Uterus (tissue), 4 donors: ENCODE results near the gene VWA8. TPM values are rescaled to one million over a fixed set of nuclear protein-coding genes. Genes with fewer than 3 reads are reported as not detected.
"Not testable (repeated sequence)": the region's sequence is repeated elsewhere in the genome, so short reads cannot be mapped to it uniquely, and the experiment has no call there.

Experiments used
- DNase-seq, 2 donors: peaks; one replicate each; pipeline ENCODE4 v3.0.0-alpha.2; 2019 to 2020
- H3K27ac ChIP-seq, 2 donors: fragments of 200-600 bp; sonication (generic); 1 replicate in 1 of 2; 2 replicates in 1 of 2; pipeline ENCODE4 v1.5.1; 2016 to 2018
- H3K27me3 ChIP-seq, 2 donors: fragments of 200-600 bp; sonication (generic); one replicate each; pipeline ENCODE4 v1.5.1; 2018 to 2019; ENCODE audit warnings: control low read depth in 1 of 2
- H3K36me3 ChIP-seq, 2 donors: fragments of 200-600 bp; sonication (generic); one replicate each; pipeline ENCODE4 v1.5.1; 2019; ENCODE audit warnings: control low read depth in 1 of 2
- H3K4me1 ChIP-seq, 2 donors: fragments of 200-600 bp; sonication (generic); one replicate each; pipeline ENCODE4 v1.5.1; 2018 to 2019; ENCODE audit warnings: control low read depth in 1 of 2
- H3K4me3 ChIP-seq, 2 donors: fragments of 200-600 bp; sonication (generic); 1 replicate in 1 of 2; 2 replicates in 1 of 2; pipeline ENCODE4 v1.5.1; 2018 to 2019; ENCODE audit warnings: mild to moderate bottlenecking in 1 of 2
- H3K9me3 ChIP-seq, 2 donors: fragments of 200-600 bp; sonication (generic); one replicate each; pipeline ENCODE4 v1.5.1; 2019; ENCODE audit warnings: control low read depth in 1 of 2
- CTCF ChIP-seq, 4 experiments: fragments of 200-600 bp in 2 of 4; fragments of 450-650 bp in 2 of 4; sonication (generic) in 2 of 4; IDR thresholded peaks; one replicate each; pipeline ENCODE4 v1.5.1; 2016 to 2019; ENCODE audit warnings: antibody characterized with exemption in 4 of 4, mild to moderate bottlenecking in 2 of 4, moderate library complexity in 1 of 4
- POLR2A ChIP-seq, 2 donors: fragments of 450-650 bp; IDR thresholded peaks; one replicate each; pipeline ENCODE4 v1.6.1; 2016; ENCODE audit warnings: antibody characterized with exemption in 2 of 2, mild to moderate bottlenecking in 1 of 2, moderate library complexity in 1 of 2
- intact Hi-C: fragments of 100-400 bp; cut with DNase I; formaldehyde crosslinking; loops from one replicate; pipeline ENCODE4 v1.15.1; 2023; ENCODE audit warnings: low total_unique reads
- total RNA-seq, 4 donors: library from RNA; depleted of rRNA in 3 of 4; stranded (reverse); fragments of >200 nt in 3 of 4; gene quantifications; one replicate each; pipeline versions ENCODE4 v1.1.0 to v1.2.4, GENCODE V29; 2014 to 2023
- donor health status: DM: yes; HTN: yes; CAD: no.

The VWA8 gene
- total RNA-seq, 4 donors from 2014 or later: 25.6 to 59.7 (median 37.5) TPM

- no peak for TF ChIP-seq POLR2A (IDR thresholded peaks at IDR 0.05)
- H3K27me3 ChIP-seq: no peaks in the 10 kb centered on the region
- H3K4me3 ChIP-seq: no peak overlapping the region
- no peaks in the 10 kb centered on the region for H3K9me3 ChIP-seq
- intact Hi-C loops: no loop called here
- H3K36me3 ChIP-seq: no peaks in the 10 kb centered on the region
- H3K4me1 ChIP-seq: no peaks in the 10 kb centered on the region
- peak overlapping the region; percentile 2 to 67 for H3K27ac ChIP-seq
- no peak for DNase-seq
Observed at GRCh38 chr13:41648314-41648935, 312.5 kb downstream of the VWA8 start.

GRCh38 chr13:41647699-41648313, 313.1 kb downstream of the VWA8 start:
- H3K36me3 ChIP-seq, H3K4me1 ChIP-seq, H3K9me3 ChIP-seq, H3K4me3 ChIP-seq, H3K27me3 ChIP-seq, intact Hi-C loops, DNase-seq: not testable (repeated sequence)
- peak overlapping the region; percentile 2 to 67 for H3K27ac ChIP-seq

GRCh38 chr13:41645331-41645730, 315.6 kb downstream of the VWA8 start:
- Histone ChIP-seq H3K4me3 (no peak overlapping the region), H3K4me1 (peaks cover 0 to 4% of the 10 kb centered on the region in 2 donors), H3K27ac (peak overlapping the region; percentile 29 to 52), H3K36me3 (no peaks in the 10 kb centered on the region), H3K27me3 (no peaks in the 10 kb centered on the region), H3K9me3 (no peaks in the 10 kb centered on the region)
- DNase-seq: peak; percentile 54 to 60
- TF ChIP-seq POLR2A (IDR thresholded peaks at IDR 0.05) (no peak), CTCF (IDR thresholded peaks at IDR 0.05) (no peak)
- intact Hi-C loops: no loop called here

- Histone ChIP-seq H3K9me3 (no peaks in the 10 kb centered on the region), H3K4me1 (peaks cover 0 to 4% of the 10 kb centered on the region in 2 donors), H3K4me3 (no peak overlapping the region), H3K36me3 (no peaks in the 10 kb centered on the region), H3K27ac (peak overlapping the region; percentile 29 to 52), H3K27me3 (no peaks in the 10 kb centered on the region)
- TF ChIP-seq POLR2A (IDR thresholded peaks at IDR 0.05) (no peak), CTCF (IDR thresholded peaks at IDR 0.05) (no peak)
- intact Hi-C loops: no loop called here
- DNase-seq: no peak
Observed at GRCh38 chr13:41644742-41645141, 316.2 kb downstream of the VWA8 start.

GRCh38 chr13:41643507-41643906, 317.4 kb downstream of the VWA8 start:
- intact Hi-C loops: no loop called here
- Histone ChIP-seq H3K27ac (peak overlapping the region in 1 of 2 donors; percentile 52), H3K27me3 (no peaks in the 10 kb centered on the region), H3K4me3 (no peak overlapping the region), H3K9me3 (no peaks in the 10 kb centered on the region), H3K36me3 (no peaks in the 10 kb centered on the region), H3K4me1 (peaks cover 4 to 8% of the 10 kb centered on the region in 2 donors)
- no peak for TF ChIP-seq POLR2A (IDR thresholded peaks at IDR 0.05)
- no peak for TF ChIP-seq CTCF (IDR thresholded peaks at IDR 0.05)
- no peak for DNase-seq

GRCh38 chr13:41641961-41642360, 318.9 kb downstream of the VWA8 start:
- Histone ChIP-seq H3K4me3 (no peak overlapping the region), H3K27me3 (no peaks in the 10 kb centered on the region), H3K27ac (no peak overlapping the region), H3K9me3 (no peaks in the 10 kb centered on the region), H3K4me1 (peaks cover 7 to 8% of the 10 kb centered on the region in 2 donors), H3K36me3 (no peaks in the 10 kb centered on the region)
- DNase-seq: no peak
- intact Hi-C loops: no loop called here
- TF ChIP-seq CTCF (IDR thresholded peaks at IDR 0.05): no peak
- no peak for TF ChIP-seq POLR2A (IDR thresholded peaks at IDR 0.05)
